C4-2B (cell line): ENCODE data around the gene CEP152.

ENCODE experiments used
- CTCF ChIP-seq: fragments of 450-650 bp; conservative IDR thresholded peaks from 2 replicates; pipeline ENCODE4 v1.5.1; 2017; ENCODE audit warnings: mild to moderate bottlenecking
- ZFX ChIP-seq: fragments of 450-650 bp; IDR thresholded peaks from 2 replicates; pipeline ENCODE4 v1.6.1; 2017

- TF ChIP-seq CTCF (no peak), ZFX (no peak)
These were observed 29.3 kb downstream of the CEP152 start for GRCh38 chr15:48781481-48782081.
